ENCODE results near the gene PDLIM5.

DNA sequence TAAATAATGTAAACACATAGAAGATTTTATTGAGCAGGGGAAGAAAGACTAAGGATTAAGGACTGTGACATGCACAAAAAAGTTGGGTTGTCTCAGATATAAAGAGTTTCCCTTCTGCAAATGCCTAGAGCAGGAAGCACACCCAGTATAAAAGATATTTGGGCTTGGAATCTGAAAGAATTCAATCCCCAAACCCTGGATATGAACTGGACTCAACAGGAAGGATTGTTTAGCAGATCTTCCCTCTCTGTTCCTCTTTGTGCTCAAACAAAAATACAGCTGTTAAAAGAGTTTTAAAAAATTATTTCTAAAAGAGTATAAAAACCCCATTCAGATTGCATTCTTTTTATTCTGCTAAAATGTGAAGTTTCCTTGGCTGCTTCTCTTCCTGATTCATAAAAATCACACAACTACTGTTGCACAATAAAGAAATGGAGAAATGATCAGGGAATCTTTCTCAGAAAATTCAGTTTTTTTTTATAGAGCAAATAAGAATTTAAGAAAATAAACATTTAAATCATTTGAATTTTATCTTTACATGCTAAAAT lies 71.4 kb downstream of the PDLIM5 start:
- TF ChIP-seq, protein P1, sequence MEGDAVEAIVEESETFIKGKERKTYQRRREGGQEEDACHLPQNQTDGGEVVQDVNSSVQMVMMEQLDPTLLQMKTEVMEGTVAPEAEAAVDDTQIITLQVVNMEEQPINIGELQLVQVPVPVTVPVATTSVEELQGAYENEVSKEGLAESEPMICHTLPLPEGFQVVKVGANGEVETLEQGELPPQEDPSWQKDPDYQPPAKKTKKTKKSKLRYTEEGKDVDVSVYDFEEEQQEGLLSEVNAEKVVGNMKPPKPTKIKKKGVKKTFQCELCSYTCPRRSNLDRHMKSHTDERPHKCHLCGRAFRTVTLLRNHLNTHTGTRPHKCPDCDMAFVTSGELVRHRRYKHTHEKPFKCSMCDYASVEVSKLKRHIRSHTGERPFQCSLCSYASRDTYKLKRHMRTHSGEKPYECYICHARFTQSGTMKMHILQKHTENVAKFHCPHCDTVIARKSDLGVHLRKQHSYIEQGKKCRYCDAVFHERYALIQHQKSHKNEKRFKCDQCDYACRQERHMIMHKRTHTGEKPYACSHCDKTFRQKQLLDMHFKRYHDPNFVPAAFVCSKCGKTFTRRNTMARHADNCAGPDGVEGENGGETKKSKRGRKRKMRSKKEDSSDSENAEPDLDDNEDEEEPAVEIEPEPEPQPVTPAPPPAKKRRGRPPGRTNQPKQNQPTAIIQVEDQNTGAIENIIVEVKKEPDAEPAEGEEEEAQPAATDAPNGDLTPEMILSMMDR (IDR thresholded peaks at IDR 0.05), result no peak
- no peak for TF ChIP-seq POLR2AphosphoS5 (IDR thresholded peaks at IDR 0.05; ENCODE audit: insufficient read depth in 1 of 2, low read depth in 1 of 2)

Measured in vagina (tissue), 2 donors.